Measurements from ENCODE around the gene CLEC9A.

DNA sequence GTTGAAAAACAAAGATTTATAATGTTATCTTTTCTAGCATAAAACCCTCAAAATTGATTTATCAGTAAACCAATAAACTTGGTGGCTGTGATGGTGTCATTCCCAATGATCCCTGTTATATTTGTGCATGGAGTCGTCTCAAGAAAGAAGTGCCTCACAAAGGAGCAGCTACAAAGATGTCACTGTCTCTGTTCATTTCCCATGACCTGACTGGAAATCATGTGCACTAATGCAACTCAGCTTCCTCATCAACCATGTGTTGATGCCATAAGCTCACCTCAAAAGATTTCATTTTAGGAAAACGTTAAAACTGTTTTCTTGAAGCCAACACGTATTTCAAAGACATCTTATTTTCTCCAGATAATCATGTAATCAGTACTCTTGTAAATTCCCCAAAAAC lies 39.5 kb downstream of the CLEC9A start:
- TF ChIP-seq, protein P1, sequence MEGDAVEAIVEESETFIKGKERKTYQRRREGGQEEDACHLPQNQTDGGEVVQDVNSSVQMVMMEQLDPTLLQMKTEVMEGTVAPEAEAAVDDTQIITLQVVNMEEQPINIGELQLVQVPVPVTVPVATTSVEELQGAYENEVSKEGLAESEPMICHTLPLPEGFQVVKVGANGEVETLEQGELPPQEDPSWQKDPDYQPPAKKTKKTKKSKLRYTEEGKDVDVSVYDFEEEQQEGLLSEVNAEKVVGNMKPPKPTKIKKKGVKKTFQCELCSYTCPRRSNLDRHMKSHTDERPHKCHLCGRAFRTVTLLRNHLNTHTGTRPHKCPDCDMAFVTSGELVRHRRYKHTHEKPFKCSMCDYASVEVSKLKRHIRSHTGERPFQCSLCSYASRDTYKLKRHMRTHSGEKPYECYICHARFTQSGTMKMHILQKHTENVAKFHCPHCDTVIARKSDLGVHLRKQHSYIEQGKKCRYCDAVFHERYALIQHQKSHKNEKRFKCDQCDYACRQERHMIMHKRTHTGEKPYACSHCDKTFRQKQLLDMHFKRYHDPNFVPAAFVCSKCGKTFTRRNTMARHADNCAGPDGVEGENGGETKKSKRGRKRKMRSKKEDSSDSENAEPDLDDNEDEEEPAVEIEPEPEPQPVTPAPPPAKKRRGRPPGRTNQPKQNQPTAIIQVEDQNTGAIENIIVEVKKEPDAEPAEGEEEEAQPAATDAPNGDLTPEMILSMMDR (IDR thresholded peaks at IDR 0.05): no peak
- no peak for TF ChIP-seq POLR2A (IDR thresholded peaks at IDR 0.05)
